A549 (cell line): ENCODE data around the gene EIF4B. TPM values are rescaled to one million over a fixed set of nuclear protein-coding genes. Genes with fewer than 3 reads are reported as not detected.
A peak's percentile ranks its signal among the peaks of the same experiment; 100 is the strongest.

Experiments used
- ATAC-seq, 2 experiments: fragments of 200-7000 bp in 1 of 2; fragments of >200 bp in 1 of 2; cut with Nextera tagmentation in 1 of 2; cut with Tn5 transposase in 1 of 2; 3 replicates each; pipeline versions ENCODE4 v1.8.0 to v1.9.1; 2018 to 2020; ENCODE audit warnings: mild to moderate bottlenecking in 1 of 2, moderate library complexity in 1 of 2
- CTCF ChIA-PET: fragments of 300-600 bp; sonication (Branson Sonifier 250); formaldehyde crosslinking; extraction: SDS; loops from one replicate; lab custom pipeline; 2021; ENCODE audit warnings: antibody characterized with exemption, inconsistent platforms; lab: Yijun Ruan, JAX
- POLR2A ChIA-PET: fragments of 350-600 bp; formaldehyde crosslinking; extraction: SDS; loops from one replicate; lab custom pipeline; 2021; ENCODE audit warnings: antibody characterized with exemption, inconsistent platforms; lab: Yijun Ruan, JAX
- DNase-seq, 2 experiments: peaks; one replicate each; pipeline versions ENCODE4 v3.0.0 to v3.0.0-alpha.2; 2011 to 2016; ENCODE audit warnings: low read depth in 1 of 2, low spot score in 1 of 2
- FAIRE-seq: peaks from 2 replicates; lab custom pipeline; 2011; peaks lifted over from hg19 to GRCh38; lab: Jason Lieb, UNC
- H3K27ac ChIP-seq, 2 experiments: fragments of >200 bp; sonication (Bioruptor Twin); formaldehyde crosslinking; 3 replicates each; pipeline ENCODE4 v1.5.1; 2016 to 2017
- H3K4me1 ChIP-seq: fragments of >200 bp; sonication (Bioruptor Twin); formaldehyde crosslinking; 3 replicates; pipeline ENCODE4 v1.6.1; 2016
- H3K4me2 ChIP-seq: fragments of >200 bp; sonication (Bioruptor Twin); formaldehyde crosslinking; 3 replicates; pipeline ENCODE4 v1.6.1; 2016
- H3K4me3 ChIP-seq: fragments of >200 bp; sonication (Bioruptor Twin); formaldehyde crosslinking; 3 replicates; pipeline ENCODE4 v1.5.1; 2016
- H3K9me3 ChIP-seq: fragments of >200 bp; sonication (Bioruptor Twin); formaldehyde crosslinking; 3 replicates; pipeline ENCODE4 v1.6.1; 2016
- ATOH8 ChIP-seq: fragments of 250-450 bp; sonication (Bioruptor Pico); IDR thresholded peaks from 2 replicates; pipeline ENCODE4 v1.5.0; 2020; ENCODE audit warnings: low read depth, mild to moderate bottlenecking, moderate library complexity
- CBX2 ChIP-seq: fragments of 200-600 bp; sonication (generic); IDR thresholded peaks from 2 replicates; pipeline ENCODE4 v1.6.1; 2016; ENCODE audit warnings: low read depth, mild to moderate bottlenecking, borderline replicate concordance
- CBX8 ChIP-seq: fragments of 200-600 bp; sonication (generic); IDR thresholded peaks from 2 replicates; pipeline ENCODE4 v1.6.1; 2016
- CTCF ChIP-seq: fragments of >200 bp; sonication (Bioruptor Twin); formaldehyde crosslinking; IDR thresholded peaks from 3 replicates; pipeline ENCODE4 v1.5.1; 2016
- EHF ChIP-seq: fragments of 250-450 bp; sonication (Bioruptor Pico); IDR thresholded peaks from 2 replicates; pipeline ENCODE4 v1.5.0; 2020; ENCODE audit warnings: mild to moderate bottlenecking
- ELK1 ChIP-seq: fragments of 150-350 bp; IDR thresholded peaks from 2 replicates; pipeline ENCODE4 v1.6.1; 2014; ENCODE audit warnings: low read depth, mild to moderate bottlenecking, low read length
- ESRRA ChIP-seq: fragments of 150-350 bp; IDR thresholded peaks from 2 replicates; pipeline ENCODE4 v1.6.1; 2014; ENCODE audit warnings: mild to moderate bottlenecking, low read length, borderline replicate concordance
- FOXS1 ChIP-seq: fragments of 250-450 bp; sonication (Bioruptor Pico); IDR thresholded peaks from 2 replicates; pipeline ENCODE4 v1.5.0; 2020; ENCODE audit warnings: mild to moderate bottlenecking, moderate library complexity
- HES2 ChIP-seq: fragments of >200 bp; sonication (Bioruptor Twin); formaldehyde crosslinking; IDR thresholded peaks from 2 replicates; pipeline ENCODE4 v1.6.1; 2016
- HOXB5 ChIP-seq: fragments of 250-450 bp; sonication (Bioruptor Pico); IDR thresholded peaks from 2 replicates; pipeline ENCODE4 v1.5.0; 2020; ENCODE audit warnings: mild to moderate bottlenecking, moderate library complexity
- MAFK ChIP-seq: fragments of 450-650 bp; IDR thresholded peaks from 2 replicates; pipeline ENCODE4 v1.6.1; 2014; ENCODE audit not compliant: partially characterized antibody
- MAX ChIP-seq: IDR thresholded peaks from 2 replicates; pipeline ENCODE4 v1.6.1; 2012
- MYC ChIP-seq: IDR thresholded peaks from 2 replicates; pipeline ENCODE4 v1.6.1; 2012; ENCODE audit warnings: mild to moderate bottlenecking, inconsistent platforms, low read length, improper control_type of control experiment, borderline replicate concordance
- NR3C1 ChIP-seq: fragments of >200 bp; sonication (Bioruptor Twin); formaldehyde crosslinking; IDR thresholded peaks from 3 replicates; pipeline ENCODE4 v1.6.1; 2017
- PBX3 ChIP-seq: IDR thresholded peaks from 2 replicates; pipeline ENCODE4 v1.6.1; 2012
- POLR2A ChIP-seq: IDR thresholded peaks from 2 replicates; pipeline ENCODE4 v1.6.1; 2012; ENCODE audit warnings: mild to moderate bottlenecking, low read length
- RARB ChIP-seq: fragments of 250-450 bp; sonication (Bioruptor Pico); IDR thresholded peaks from 2 replicates; pipeline ENCODE4 v1.8.0; 2021; ENCODE audit warnings: mild to moderate bottlenecking, moderate library complexity
- RCOR1 ChIP-seq: fragments of 150-350 bp; IDR thresholded peaks from 2 replicates; pipeline ENCODE4 v1.6.1; 2014; ENCODE audit warnings: antibody characterized with exemption, low read length, low read depth
- RFX5 ChIP-seq: fragments of 450-650 bp; IDR thresholded peaks from 2 replicates; pipeline ENCODE4 v1.7.1; 2014; ENCODE audit warnings: antibody characterized with exemption, mild to moderate bottlenecking, moderate library complexity
- ZFP36 ChIP-seq: fragments of 450-650 bp; IDR thresholded peaks from 2 replicates; pipeline ENCODE4 v1.6.1; 2014; ENCODE audit warnings: borderline replicate concordance; ENCODE audit not compliant: partially characterized antibody
- WGBS: methylation state at CpG from one replicate; pipeline ENCODE4 v1.1.6; 2017; ENCODE audit errors: missing lambda C conversion rate; 5-methylcytosine and 5-hydroxymethylcytosine counted together
- polyA plus RNA-seq, 4 experiments: library from polyadenylated mRNA; depleted of rRNA in 3 of 4; stranded (reverse); fragments of >200 nt; fragmentation: RNase III in 1 of 4; extraction: RNeasy Plus Mini Kit Qiagen cat#74134 plus additional on column Dnase treatment in 1 of 4; gene quantifications; 2 replicates in 3 of 4; 3 replicates in 1 of 4; pipeline ENCODE4 v1.2.3, GENCODE V29; 2011 to 2017

The EIF4B gene
- polyA plus RNA-seq, 2 of the 4 experiments (the other 2 are of a cell fraction): 377 to 650 TPM

- no peak for TF ChIP-seq CTCF
- no peak for TF ChIP-seq HOXB5 (CRISPR knock-in tag)
- TF ChIP-seq HES2: no peak
- TF ChIP-seq PBX3: no peak
- TF ChIP-seq ESRRA: no peak
- TF ChIP-seq, all 56 proteins: peak for 0
Measured at GRCh38 chr12:53058674-53059433, 52.6 kb downstream of the EIF4B start (continued).

GRCh38 chr12:53059434-53060063 lies 53.3 kb downstream of the EIF4B start:
- no peak overlapping the region for H3K4me3 ChIP-seq
- WGBS: 93% methylated on average over 21 of the region's 24 CpGs
- ATAC-seq: 0 out of 6 replicates have a peak, but pooled peaks of 1 of the 2 experiments have one; percentile 2
- POLR2A ChIA-PET: no interaction called here
- H3K9me3 ChIP-seq: no peaks in the 10 kb centered on the region
- no peak overlapping the region for H3K27ac ChIP-seq
- H3K4me2 ChIP-seq: no peak overlapping the region
- CTCF ChIA-PET: interaction anchor here (0.9 to 45.5 kb wide), 3 partner anchors 9 to 219 kb away, joined by 3 to 1424 read pairs (median 308); partner anchors contain the start of genes IGFBP6, SOAT2, SPRYD3 and TNS2
- peaks cover 37% of the 10 kb centered on the region for H3K4me1 ChIP-seq
- DNase-seq: no peak
- no peak for FAIRE-seq
- TF ChIP-seq ZFP36 (no peak), CBX2 (no peak), FOXS1 (CRISPR knock-in tag) (no peak), MAFK (no peak), ATOH8 (CRISPR knock-in tag) (no peak), NR3C1 (no peak), PBX3 (no peak), ELK1 (no peak), CBX8 (no peak), MAX (no peak), EHF (CRISPR knock-in tag) (no peak), RCOR1 (no peak), MYC (no peak), ESRRA (no peak), POLR2A (no peak), RARB (no peak), RFX5 (no peak)
